WTC11 (cell line): ENCODE results near the gene DPP10. TPM values are rescaled to one million over a fixed set of nuclear protein-coding genes. Genes with fewer than 3 reads are reported as not detected.

Source experiments
- ATAC-seq: fragments of 200-7000 bp; cut with Tn5 transposase; 2 replicates; pipeline ENCODE4 v1.10.0; 2021; ENCODE audit warnings: mild to moderate bottlenecking, moderate library complexity
- CTCF ChIA-PET: fragments of 300-600 bp; sonication (Branson Sonifier 250); formaldehyde crosslinking; loops from one replicate; lab custom pipeline; 2021; ENCODE audit warnings: antibody characterized with exemption; lab: Charles Lee
- POLR2A ChIA-PET: fragments of 350-600 bp; sonication (Branson Sonifier 250); formaldehyde crosslinking; loops from one replicate; lab custom pipeline; 2021; ENCODE audit warnings: antibody characterized with exemption; lab: Charles Lee
- DNase-seq: peaks from one replicate; pipeline ENCODE4 v3.0.0; 2021; ENCODE audit warnings: low spot score
- H3K27ac Mint-ChIP-seq: 2 replicates; pipeline ENCODE4 v1.8.0; 2021; ENCODE audit warnings: mixed read lengths
- H3K27me3 Mint-ChIP-seq: 2 replicates; pipeline ENCODE4 v1.8.0; 2021; ENCODE audit warnings: low read depth, mild to moderate bottlenecking, moderate library complexity, mixed read lengths
- H3K36me3 Mint-ChIP-seq: 2 replicates; pipeline ENCODE4 v1.8.0; 2021; ENCODE audit warnings: mixed read lengths
- H3K4me1 Mint-ChIP-seq: 2 replicates; pipeline ENCODE4 v1.8.0; 2022; ENCODE audit warnings: mixed read lengths
- H3K4me3 Mint-ChIP-seq: 2 replicates; pipeline ENCODE4 v1.8.0; 2021; ENCODE audit warnings: mild to moderate bottlenecking, moderate library complexity, mixed read lengths
- H3K9me3 Mint-ChIP-seq: 2 replicates; pipeline ENCODE4 v1.8.0; 2021; ENCODE audit warnings: mixed read lengths
- ATF1 ChIP-seq: sonication (generic); formaldehyde crosslinking; IDR thresholded peaks from 2 replicates; pipeline ENCODE4 v1.8.1; 2023; ENCODE audit warnings: mild to moderate bottlenecking, moderate library complexity, missing genetic modification reagents
- FOXJ3 ChIP-seq: sonication (generic); formaldehyde crosslinking; IDR thresholded peaks from 2 replicates; pipeline ENCODE4 v1.9.0; 2021; ENCODE audit warnings: missing genetic modification reagents, mild to moderate bottlenecking, borderline replicate concordance
- NR2C2 ChIP-seq: sonication (generic); formaldehyde crosslinking; IDR thresholded peaks from 2 replicates; pipeline ENCODE4 v1.8.0; 2022; ENCODE audit warnings: mild to moderate bottlenecking, missing genetic modification reagents
- RELA ChIP-seq: sonication (generic); formaldehyde crosslinking; IDR thresholded peaks from 2 replicates; pipeline ENCODE4 v1.8.1; 2022; ENCODE audit warnings: missing genetic modification reagents, mild to moderate bottlenecking, borderline replicate concordance
- TCF7 ChIP-seq: sonication (generic); formaldehyde crosslinking; IDR thresholded peaks from 2 replicates; pipeline ENCODE4 v1.8.0; 2022; ENCODE audit warnings: mild to moderate bottlenecking, low read depth, missing genetic modification reagents, moderate library complexity
- ZNF121 ChIP-seq: sonication (generic); formaldehyde crosslinking; IDR thresholded peaks from 2 replicates; pipeline ENCODE4 v1.8.0; 2023; ENCODE audit warnings: missing genetic modification reagents
- ZNF138 ChIP-seq: sonication (generic); formaldehyde crosslinking; conservative IDR thresholded peaks from 2 replicates; pipeline ENCODE4 v1.8.1; 2022; ENCODE audit warnings: mild to moderate bottlenecking, moderate library complexity, missing genetic modification reagents
- ZNF263 ChIP-seq: sonication (generic); formaldehyde crosslinking; IDR thresholded peaks from 2 replicates; pipeline ENCODE4 v1.8.1; 2022; ENCODE audit warnings: low read depth, mild to moderate bottlenecking, moderate library complexity, missing genetic modification reagents
- ZNF317 ChIP-seq: sonication (generic); formaldehyde crosslinking; IDR thresholded peaks from 2 replicates; pipeline ENCODE4 v1.8.1; 2023; ENCODE audit warnings: low read depth, mild to moderate bottlenecking, moderate library complexity, missing genetic modification reagents, borderline replicate concordance
- ZNF416 ChIP-seq: fragments of 250-450 bp; sonication (Bioruptor Pico); IDR thresholded peaks from 2 replicates; pipeline ENCODE4 v1.9.0; 2021; ENCODE audit warnings: mild to moderate bottlenecking, inconsistent platforms
- total RNA-seq: library from RNA; stranded (reverse); gene quantifications from 3 replicates; pipeline ENCODE4 v1.2.3, GENCODE V29; 2021
- TF ChIP-seq, protein P1 (sequence below): sonication (generic); formaldehyde crosslinking; IDR thresholded peaks from 2 replicates; pipeline ENCODE4 v1.8.1; 2022; ENCODE audit warnings: mild to moderate bottlenecking, missing genetic modification reagents, moderate library complexity, borderline replicate concordance
- TF ChIP-seq, protein P2 (sequence below): fragments of 250-450 bp; sonication (Bioruptor Pico); IDR thresholded peaks from 2 replicates; pipeline ENCODE4 v1.9.0; 2021; ENCODE audit warnings: mild to moderate bottlenecking
- TF ChIP-seq, protein P3 (sequence below): sonication (generic); formaldehyde crosslinking; IDR thresholded peaks from 2 replicates; pipeline ENCODE4 v1.8.1; 2022; ENCODE audit warnings: missing genetic modification reagents, borderline replicate concordance
- TF ChIP-seq, protein P4 (sequence below): fragments of 250-450 bp; sonication (Bioruptor Pico); IDR thresholded peaks from 2 replicates; pipeline ENCODE4 v1.9.0; 2021; ENCODE audit warnings: mild to moderate bottlenecking, borderline replicate concordance

DPP10 gene
- total RNA-seq, 1 experiment from 2014 or later = 4.0 TPM

DNA sequence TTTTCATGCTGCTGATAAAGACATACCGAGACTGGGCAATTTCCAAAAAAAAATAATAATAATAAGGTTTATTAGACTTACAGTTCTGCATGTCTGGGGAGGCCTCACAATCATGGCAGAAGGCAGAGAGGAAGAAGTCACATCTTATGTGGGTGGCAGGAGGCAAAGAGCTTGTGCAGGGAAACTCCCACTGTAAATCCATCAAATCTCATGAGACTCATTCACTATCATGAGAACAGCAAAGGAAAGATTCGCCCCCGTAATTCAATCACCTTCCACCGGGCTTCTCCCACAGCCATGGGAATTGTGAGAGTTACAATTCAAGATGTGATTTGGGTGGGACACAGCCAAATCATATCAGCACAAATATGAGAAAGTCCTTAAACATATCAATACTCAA, 1314.8 kb downstream of the DPP10 start (continued):
- TF ChIP-seq, protein P1, sequence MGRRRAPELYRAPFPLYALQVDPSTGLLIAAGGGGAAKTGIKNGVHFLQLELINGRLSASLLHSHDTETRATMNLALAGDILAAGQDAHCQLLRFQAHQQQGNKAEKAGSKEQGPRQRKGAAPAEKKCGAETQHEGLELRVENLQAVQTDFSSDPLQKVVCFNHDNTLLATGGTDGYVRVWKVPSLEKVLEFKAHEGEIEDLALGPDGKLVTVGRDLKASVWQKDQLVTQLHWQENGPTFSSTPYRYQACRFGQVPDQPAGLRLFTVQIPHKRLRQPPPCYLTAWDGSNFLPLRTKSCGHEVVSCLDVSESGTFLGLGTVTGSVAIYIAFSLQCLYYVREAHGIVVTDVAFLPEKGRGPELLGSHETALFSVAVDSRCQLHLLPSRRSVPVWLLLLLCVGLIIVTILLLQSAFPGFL (CRISPR knock-in tag) = no peak
- no peak for TF ChIP-seq ZNF121
- TF ChIP-seq ATF1 (CRISPR knock-in tag) = no peak

DNA sequence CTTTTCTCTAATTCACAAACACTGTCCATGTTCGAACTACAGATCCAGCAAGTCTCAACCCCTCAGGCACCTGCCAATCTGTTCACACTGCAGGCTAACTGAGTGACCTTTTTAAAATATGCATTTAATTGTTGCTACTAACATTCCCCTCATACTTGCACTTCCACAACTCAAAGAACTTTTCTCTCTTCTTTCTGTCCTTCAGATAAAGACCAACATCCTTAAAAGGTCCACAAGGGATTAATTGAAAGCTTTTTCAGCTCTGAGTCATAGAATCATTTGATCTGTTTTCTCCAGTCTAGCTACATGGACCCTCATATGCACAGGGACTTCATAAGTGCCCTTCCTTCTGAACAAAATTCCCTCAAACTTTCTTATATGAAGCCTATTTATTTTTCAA, 1321.2 kb downstream of the DPP10 start:
- POLR2A ChIA-PET = no interaction called here
- CTCF ChIA-PET = no interaction called here
- H3K36me3 Mint-ChIP-seq = peaks cover 9% of the 10 kb centered on the region
- H3K27ac Mint-ChIP-seq = peak overlapping the region; percentile 26; the same call in 1 of the 2 replicates
- ATAC-seq (no peak), DNase-seq (no peak)
- no peaks in the 10 kb centered on the region for H3K27me3 Mint-ChIP-seq
- TF ChIP-seq ZNF121 = no peak
- peaks cover 27% of the 10 kb centered on the region for H3K9me3 Mint-ChIP-seq
- peaks cover 5% of the 10 kb centered on the region; the same call in 1 of the 2 replicates for H3K4me1 Mint-ChIP-seq
- no peak overlapping the region for H3K4me3 Mint-ChIP-seq

DNA sequence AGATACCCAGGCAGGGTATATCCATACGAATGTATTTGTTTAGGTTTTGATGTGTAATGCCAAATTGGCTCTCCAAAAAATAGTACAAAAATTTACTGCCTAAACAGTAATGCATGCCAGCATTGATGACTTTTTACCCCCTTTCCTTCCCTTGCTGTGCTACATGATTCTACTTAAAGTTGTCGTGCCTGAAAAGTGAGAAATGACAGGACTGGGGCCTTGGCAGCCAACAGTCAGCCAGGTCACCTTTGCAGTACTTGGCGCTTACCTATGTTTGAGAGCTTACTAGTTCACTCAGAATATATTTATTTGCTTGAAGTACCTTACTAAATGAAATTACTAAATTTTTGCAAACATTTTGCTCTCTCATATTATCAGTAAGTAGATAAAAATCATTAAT, 1329.1 kb downstream of the DPP10 start:
- H3K9me3 Mint-ChIP-seq = peaks cover 5% of the 10 kb centered on the region; the same call in 1 of the 2 replicates
- peaks cover 3% of the 10 kb centered on the region; the same call in 1 of the 2 replicates for H3K4me1 Mint-ChIP-seq
- no peak for DNase-seq
- no peak overlapping the region for H3K4me3 Mint-ChIP-seq
- no peak for ATAC-seq
- CTCF ChIA-PET = no interaction called here
- H3K36me3 Mint-ChIP-seq = no peaks in the 10 kb centered on the region
- no peak overlapping the region for H3K27ac Mint-ChIP-seq
- TF ChIP-seq, protein P2, sequence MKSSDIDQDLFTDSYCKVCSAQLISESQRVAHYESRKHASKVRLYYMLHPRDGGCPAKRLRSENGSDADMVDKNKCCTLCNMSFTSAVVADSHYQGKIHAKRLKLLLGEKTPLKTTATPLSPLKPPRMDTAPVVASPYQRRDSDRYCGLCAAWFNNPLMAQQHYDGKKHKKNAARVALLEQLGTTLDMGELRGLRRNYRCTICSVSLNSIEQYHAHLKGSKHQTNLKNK = no peak
- no peak for TF ChIP-seq ZNF317
- no peak for TF ChIP-seq ZNF263 (CRISPR knock-in tag)
- no peak for TF ChIP-seq FOXJ3 (CRISPR knock-in tag)
- no peak for TF ChIP-seq ZNF121
- TF ChIP-seq, protein P3, sequence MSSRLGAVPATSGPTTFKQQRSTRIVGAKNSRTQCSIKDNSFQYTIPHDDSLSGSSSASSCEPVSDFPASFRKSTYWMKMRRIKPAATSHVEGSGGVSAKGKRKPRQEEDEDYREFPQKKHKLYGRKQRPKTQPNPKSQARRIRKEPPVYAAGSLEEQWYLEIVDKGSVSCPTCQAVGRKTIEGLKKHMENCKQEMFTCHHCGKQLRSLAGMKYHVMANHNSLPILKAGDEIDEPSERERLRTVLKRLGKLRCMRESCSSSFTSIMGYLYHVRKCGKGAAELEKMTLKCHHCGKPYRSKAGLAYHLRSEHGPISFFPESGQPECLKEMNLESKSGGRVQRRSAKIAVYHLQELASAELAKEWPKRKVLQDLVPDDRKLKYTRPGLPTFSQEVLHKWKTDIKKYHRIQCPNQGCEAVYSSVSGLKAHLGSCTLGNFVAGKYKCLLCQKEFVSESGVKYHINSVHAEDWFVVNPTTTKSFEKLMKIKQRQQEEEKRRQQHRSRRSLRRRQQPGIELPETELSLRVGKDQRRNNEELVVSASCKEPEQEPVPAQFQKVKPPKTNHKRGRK (CRISPR knock-in tag) = no peak
- TF ChIP-seq ZNF138 (CRISPR knock-in tag) = no peak
- TF ChIP-seq, all 79 proteins: peak for 0
- H3K27me3 Mint-ChIP-seq = no peaks in the 10 kb centered on the region
- POLR2A ChIA-PET = no interaction called here

DNA sequence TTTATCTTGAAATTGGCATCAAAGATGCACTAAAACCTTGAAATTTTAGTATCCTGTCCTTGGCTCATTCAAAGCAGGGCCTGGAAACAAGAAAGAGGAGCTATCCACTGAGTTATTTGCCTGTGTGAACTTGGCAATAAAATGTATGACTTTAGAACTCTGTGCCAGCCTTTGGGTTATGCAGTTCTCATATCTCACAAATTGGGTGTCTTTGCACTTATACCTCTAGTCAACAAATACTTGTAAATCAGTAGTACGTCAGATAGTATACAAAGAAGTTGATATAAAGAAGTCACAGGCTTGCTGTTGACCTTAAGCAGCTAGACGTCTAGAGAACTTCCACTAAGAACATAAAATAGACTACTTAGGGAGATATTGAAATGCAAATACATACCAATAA, 1331.9 kb downstream of the DPP10 start:
- ChIA-PET POLR2A (no interaction called here), CTCF (no interaction called here)
- no peak overlapping the region for H3K27ac Mint-ChIP-seq
- DNase-seq (no peak), ATAC-seq (no peak)
- no peak overlapping the region for H3K4me3 Mint-ChIP-seq
- peaks cover 8% of the 10 kb centered on the region; the same call in 1 of the 2 replicates for H3K9me3 Mint-ChIP-seq
- no peaks in the 10 kb centered on the region for H3K27me3 Mint-ChIP-seq
- H3K4me1 Mint-ChIP-seq = peaks cover 3% of the 10 kb centered on the region; the same call in 1 of the 2 replicates
- TF ChIP-seq, protein P4, sequence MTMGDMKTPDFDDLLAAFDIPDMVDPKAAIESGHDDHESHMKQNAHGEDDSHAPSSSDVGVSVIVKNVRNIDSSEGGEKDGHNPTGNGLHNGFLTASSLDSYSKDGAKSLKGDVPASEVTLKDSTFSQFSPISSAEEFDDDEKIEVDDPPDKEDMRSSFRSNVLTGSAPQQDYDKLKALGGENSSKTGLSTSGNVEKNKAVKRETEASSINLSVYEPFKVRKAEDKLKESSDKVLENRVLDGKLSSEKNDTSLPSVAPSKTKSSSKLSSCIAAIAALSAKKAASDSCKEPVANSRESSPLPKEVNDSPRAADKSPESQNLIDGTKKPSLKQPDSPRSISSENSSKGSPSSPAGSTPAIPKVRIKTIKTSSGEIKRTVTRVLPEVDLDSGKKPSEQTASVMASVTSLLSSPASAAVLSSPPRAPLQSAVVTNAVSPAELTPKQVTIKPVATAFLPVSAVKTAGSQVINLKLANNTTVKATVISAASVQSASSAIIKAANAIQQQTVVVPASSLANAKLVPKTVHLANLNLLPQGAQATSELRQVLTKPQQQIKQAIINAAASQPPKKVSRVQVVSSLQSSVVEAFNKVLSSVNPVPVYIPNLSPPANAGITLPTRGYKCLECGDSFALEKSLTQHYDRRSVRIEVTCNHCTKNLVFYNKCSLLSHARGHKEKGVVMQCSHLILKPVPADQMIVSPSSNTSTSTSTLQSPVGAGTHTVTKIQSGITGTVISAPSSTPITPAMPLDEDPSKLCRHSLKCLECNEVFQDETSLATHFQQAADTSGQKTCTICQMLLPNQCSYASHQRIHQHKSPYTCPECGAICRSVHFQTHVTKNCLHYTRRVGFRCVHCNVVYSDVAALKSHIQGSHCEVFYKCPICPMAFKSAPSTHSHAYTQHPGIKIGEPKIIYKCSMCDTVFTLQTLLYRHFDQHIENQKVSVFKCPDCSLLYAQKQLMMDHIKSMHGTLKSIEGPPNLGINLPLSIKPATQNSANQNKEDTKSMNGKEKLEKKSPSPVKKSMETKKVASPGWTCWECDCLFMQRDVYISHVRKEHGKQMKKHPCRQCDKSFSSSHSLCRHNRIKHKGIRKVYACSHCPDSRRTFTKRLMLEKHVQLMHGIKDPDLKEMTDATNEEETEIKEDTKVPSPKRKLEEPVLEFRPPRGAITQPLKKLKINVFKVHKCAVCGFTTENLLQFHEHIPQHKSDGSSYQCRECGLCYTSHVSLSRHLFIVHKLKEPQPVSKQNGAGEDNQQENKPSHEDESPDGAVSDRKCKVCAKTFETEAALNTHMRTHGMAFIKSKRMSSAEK (CRISPR knock-in tag) = no peak
- TF ChIP-seq NR2C2 (no peak), ZNF416 (CRISPR knock-in tag) (no peak), RELA (CRISPR knock-in tag) (no peak), TCF7 (CRISPR knock-in tag) (no peak), ZNF263 (CRISPR knock-in tag) (no peak)
- H3K36me3 Mint-ChIP-seq = peaks cover 5% of the 10 kb centered on the region; the same call in 1 of the 2 replicates
